NCI-H1930 (cell line): ENCODE measurements around the gene MYO3B.

Experiments
- DNase-seq, 2 experiments: peaks; one replicate each; lab custom pipeline; 2025; lab: John Stamatoyannopoulos, UW

Gene MYO3B

GRCh38 chr2:170306293-170306873, 128.4 kb downstream of the MYO3B start:
- no peak for DNase-seq

- DNase-seq, result no peak
Observed at GRCh38 chr2:170307052-170307451, 129.1 kb downstream of the MYO3B start.

- DNase-seq, result peak; percentile 52 to 64
Observed at GRCh38 chr2:170307555-170308351, 129.8 kb downstream of the MYO3B start.

GRCh38 chr2:170310876-170311502, 133.0 kb downstream of the MYO3B start:
- DNase-seq, result no peak

GRCh38 chr2:170313347-170313991, 135.5 kb downstream of the MYO3B start:
- peak; percentile 62 to 67 for DNase-seq

GRCh38 chr2:170313992-170314348, 136.0 kb downstream of the MYO3B start:
- DNase-seq, result no peak

GRCh38 chr2:170314744-170315447, 136.9 kb downstream of the MYO3B start:
- no peak for DNase-seq

- no peak for DNase-seq
Observed at GRCh38 chr2:170320948-170321347, 143.0 kb downstream of the MYO3B start.

- DNase-seq, result no peak
Observed at GRCh38 chr2:170321526-170321925, 143.6 kb downstream of the MYO3B start.

GRCh38 chr2:170322140-170322766, 144.3 kb downstream of the MYO3B start:
- DNase-seq, result no peak

- DNase-seq, result no peak
Observed at GRCh38 chr2:170323743-170324142, 145.8 kb downstream of the MYO3B start.

GRCh38 chr2:170324640-170325046, 146.7 kb downstream of the MYO3B start:
- peak; percentile 76 to 82 for DNase-seq

- no peak for DNase-seq
Observed at GRCh38 chr2:170330881-170331280, 152.9 kb downstream of the MYO3B start.

GRCh38 chr2:170332676-170333402, 154.9 kb downstream of the MYO3B start:
- peak; percentile 35 to 65 for DNase-seq

GRCh38 chr2:170335351-170335750, 157.4 kb downstream of the MYO3B start:
- no peak for DNase-seq

- DNase-seq, result no peak
Observed at GRCh38 chr2:170336408-170336807, 158.5 kb downstream of the MYO3B start.

- no peak for DNase-seq
Observed at GRCh38 chr2:170336916-170337315, 159.0 kb downstream of the MYO3B start.

- no peak for DNase-seq
Observed at GRCh38 chr2:170339322-170339721, 161.4 kb downstream of the MYO3B start.

GRCh38 chr2:170339750-170340692, 162.1 kb downstream of the MYO3B start:
- DNase-seq, result no peak

GRCh38 chr2:170340693-170341068, 162.7 kb downstream of the MYO3B start:
- DNase-seq, result no peak
